ENCODE results near the gene OSMR. TPM values are rescaled to one million over a fixed set of nuclear protein-coding genes. Genes with fewer than 3 reads are reported as not detected.
A peak's percentile ranks its signal among the peaks of the same experiment; 100 is the strongest.

OSMR gene
- total and polyA plus RNA-seq, 2 donors from 2014 or later = 12.9 to 118 TPM

- no peak for TF ChIP-seq CTCF (IDR thresholded peaks at IDR 0.05; ENCODE audit: borderline replicate concordance, extremely low read depth, insufficient read depth)
- peaks cover 0 to 11% (median 8%) of the 10 kb centered on the region in 3 donors for H3K36me3 ChIP-seq (ENCODE audit: control insufficient read depth in 2 of 3, insufficient read depth in 3 of 3, low read length in 3 of 3)
- FAIRE-seq = peak; percentile 70
These were observed 89.6 kb downstream of the OSMR start for GRCh38 chr5:38935437-38935836.

GRCh38 chr5:38936269-38936668 lies 90.5 kb downstream of the OSMR start:
- Histone ChIP-seq H3K4me1 (ENCODE audit: control insufficient read depth in 2 of 3, insufficient read depth in 2 of 3, low read depth in 1 of 3, low read length in 3 of 3) (no peaks in the 10 kb centered on the region), H3K4me3 (ENCODE audit: low read length in 3 of 3) (no peak overlapping the region), H3K9ac (ENCODE audit: low read length in 3 of 3) (no peak overlapping the region), H3K27ac (ENCODE audit: low read depth in 2 of 2, low read length in 2 of 2) (no peak overlapping the region), H3K9me3 (ENCODE audit: control insufficient read depth in 2 of 3, insufficient read depth in 1 of 3, low read length in 3 of 3) (no peaks in the 10 kb centered on the region), H3K27me3 (ENCODE audit: control insufficient read depth, insufficient read depth, low read length) (no peaks in the 10 kb centered on the region), H3K36me3 (ENCODE audit: control insufficient read depth in 2 of 3, insufficient read depth in 3 of 3, low read length in 3 of 3) (peaks cover 0 to 11% (median 5%) of the 10 kb centered on the region in 3 donors)
- TF ChIP-seq CTCF (IDR thresholded peaks at IDR 0.05; ENCODE audit: borderline replicate concordance, extremely low read depth, insufficient read depth) = no peak
- DNase-seq (no peak), FAIRE-seq (no peak)
- intact Hi-C loops (cut with DNase I) = no loop called here

More at GRCh38 chr5:38935437-38935836, 89.6 kb downstream of the OSMR start:
- Histone ChIP-seq H3K27ac (ENCODE audit: low read depth in 2 of 2, low read length in 2 of 2) (no peak overlapping the region), H3K27me3 (ENCODE audit: control insufficient read depth, insufficient read depth, low read length) (no peaks in the 10 kb centered on the region), H3K9ac (ENCODE audit: low read length in 3 of 3) (no peak overlapping the region), H3K9me3 (ENCODE audit: control insufficient read depth in 2 of 3, insufficient read depth in 1 of 3, low read length in 3 of 3) (no peaks in the 10 kb centered on the region), H3K4me1 (ENCODE audit: control insufficient read depth in 2 of 3, insufficient read depth in 2 of 3, low read depth in 1 of 3, low read length in 3 of 3) (no peaks in the 10 kb centered on the region), H3K4me3 (ENCODE audit: low read length in 3 of 3) (no peak overlapping the region)
- DNase-seq = no peak
- intact Hi-C loops (cut with DNase I) = no loop called here

GRCh38 chr5:38938424-38938823 lies 92.6 kb downstream of the OSMR start:
- no peak overlapping the region for H3K27ac ChIP-seq (ENCODE audit: low read depth in 2 of 2, low read length in 2 of 2)
- DNase-seq (no peak), FAIRE-seq (no peak)
- H3K4me3 ChIP-seq (ENCODE audit: low read length in 3 of 3) = no peak overlapping the region
- no peaks in the 10 kb centered on the region for H3K4me1 ChIP-seq (ENCODE audit: control insufficient read depth in 2 of 3, insufficient read depth in 2 of 3, low read depth in 1 of 3, low read length in 3 of 3)
- H3K36me3 ChIP-seq (ENCODE audit: control insufficient read depth in 2 of 3, insufficient read depth in 3 of 3, low read length in 3 of 3) = peaks cover 5 to 19% (median 8%) of the 10 kb centered on the region in 3 donors
- H3K27me3 ChIP-seq (ENCODE audit: control insufficient read depth, insufficient read depth, low read length) = no peaks in the 10 kb centered on the region
- no peaks in the 10 kb centered on the region for H3K9me3 ChIP-seq (ENCODE audit: control insufficient read depth in 2 of 3, insufficient read depth in 1 of 3, low read length in 3 of 3)
- no peak for TF ChIP-seq CTCF (IDR thresholded peaks at IDR 0.05; ENCODE audit: borderline replicate concordance, extremely low read depth, insufficient read depth)
- H3K9ac ChIP-seq (ENCODE audit: low read length in 3 of 3) = no peak overlapping the region
- intact Hi-C loops (cut with DNase I) = no loop called here

GRCh38 chr5:38938973-38939372 lies 93.2 kb downstream of the OSMR start:
- Histone ChIP-seq H3K4me3 (ENCODE audit: low read length in 3 of 3) (no peak overlapping the region), H3K9me3 (ENCODE audit: control insufficient read depth in 2 of 3, insufficient read depth in 1 of 3, low read length in 3 of 3) (no peaks in the 10 kb centered on the region), H3K36me3 (ENCODE audit: control insufficient read depth in 2 of 3, insufficient read depth in 3 of 3, low read length in 3 of 3) (peaks cover 5 to 17% (median 8%) of the 10 kb centered on the region in 3 donors), H3K4me1 (ENCODE audit: control insufficient read depth in 2 of 3, insufficient read depth in 2 of 3, low read depth in 1 of 3, low read length in 3 of 3) (no peaks in the 10 kb centered on the region), H3K27ac (ENCODE audit: low read depth in 2 of 2, low read length in 2 of 2) (no peak overlapping the region), H3K9ac (ENCODE audit: low read length in 3 of 3) (no peak overlapping the region), H3K27me3 (ENCODE audit: control insufficient read depth, insufficient read depth, low read length) (no peaks in the 10 kb centered on the region)
- DNase-seq (no peak), FAIRE-seq (no peak)
- TF ChIP-seq CTCF (IDR thresholded peaks at IDR 0.05; ENCODE audit: borderline replicate concordance, extremely low read depth, insufficient read depth) = no peak
- intact Hi-C loops (cut with DNase I) = no loop called here
